CD14-positive monocyte (primary cell): ENCODE data around the gene PATL2. TPM values are rescaled to one million over a fixed set of nuclear protein-coding genes. Genes with fewer than 3 reads are reported as not detected.

Experiments used
- DNase-seq, 3 donors: peaks; one replicate each; pipeline ENCODE4 v3.0.0-alpha.2; 2011 to 2022
- H2AFZ ChIP-seq: 2 replicates; pipeline ENCODE4 v1.6.0; 2012; ENCODE audit warnings: mild to moderate bottlenecking, low read depth, low read length, inconsistent platforms; ENCODE audit not compliant: insufficient read depth, poor library complexity, severe bottlenecking
- H3K27ac ChIP-seq, 2 donors: 1 replicate in 1 of 2; 2 replicates in 1 of 2; pipeline ENCODE4 v1.5.1; 2012 to 2013; ENCODE audit warnings: low read length in 2 of 2, control low read depth in 1 of 2, inconsistent platforms in 1 of 2, low read depth in 1 of 2, mild to moderate bottlenecking in 1 of 2
- H3K27me3 ChIP-seq, 2 donors: one replicate each; pipeline versions ENCODE4 v1.6.0 to v1.6.1; 2011 to 2013; ENCODE audit warnings: low read length in 2 of 2; ENCODE audit not compliant: control insufficient read depth in 2 of 2, insufficient read depth in 2 of 2
- H3K36me3 ChIP-seq, 2 donors: replicated peaks in 1 of 2; 1 replicate in 1 of 2; 2 replicates in 1 of 2; pipeline versions ENCODE4 v1.5.1 to v1.6.1; 2012 to 2013; ENCODE audit warnings: low read length in 2 of 2, control low read depth in 1 of 2, inconsistent platforms in 1 of 2, mild to moderate bottlenecking in 1 of 2; ENCODE audit not compliant: insufficient read depth in 2 of 2, control insufficient read depth in 1 of 2
- H3K4me1 ChIP-seq, 2 donors: 1 replicate in 1 of 2; 2 replicates in 1 of 2; pipeline versions ENCODE4 v1.5.1 to v1.6.1; 2012 to 2013; ENCODE audit warnings: low read length in 2 of 2, control low read depth in 1 of 2, inconsistent platforms in 1 of 2, mild to moderate bottlenecking in 1 of 2, moderate library complexity in 1 of 2; ENCODE audit not compliant: insufficient read depth in 2 of 2, control insufficient read depth in 1 of 2
- H3K4me2 ChIP-seq: replicated peaks from 2 replicates; pipeline ENCODE3; 2012; ENCODE audit warnings: low read length, moderate library complexity, mild to moderate bottlenecking; ENCODE audit not compliant: poor library complexity, severe bottlenecking; ENCODE audit errors: extremely low read depth
- H3K4me3 ChIP-seq, 3 experiments: fragments of 200-600 bp in 1 of 3; sonication (generic) in 1 of 3; replicated peaks in 1 of 3; 1 replicate in 2 of 3; 2 replicates in 1 of 3; pipeline ENCODE4 v1.5.1; 2011 to 2013; ENCODE audit warnings: low read length in 3 of 3, mild to moderate bottlenecking in 3 of 3, control low read depth in 2 of 3, low read depth in 2 of 3, inconsistent platforms in 1 of 3, moderate library complexity in 1 of 3
- H3K79me2 ChIP-seq: 2 replicates; pipeline ENCODE4 v1.6.0; 2012; ENCODE audit warnings: mild to moderate bottlenecking, control low read depth, inconsistent platforms, low read length, moderate library complexity; ENCODE audit not compliant: insufficient read depth
- H3K9ac ChIP-seq: 2 replicates; pipeline ENCODE4 v1.6.0; 2017; ENCODE audit warnings: low read length, mild to moderate bottlenecking; ENCODE audit not compliant: insufficient read depth, poor library complexity, severe bottlenecking
- H3K9me3 ChIP-seq, 2 donors: replicated peaks in 1 of 2; 1 replicate in 1 of 2; 2 replicates in 1 of 2; pipeline versions ENCODE4 v1.5.1 to v1.6.1; 2012 to 2013; ENCODE audit warnings: low read length in 2 of 2, control low read depth in 1 of 2; ENCODE audit not compliant: control insufficient read depth in 1 of 2, insufficient read depth in 1 of 2
- H4K20me1 ChIP-seq: 2 replicates; pipeline ENCODE4 v1.6.0; 2012; ENCODE audit warnings: mild to moderate bottlenecking, low read length, control low read depth, moderate library complexity; ENCODE audit not compliant: insufficient read depth
- H3K27ac Mint-ChIP-seq, 7 donors: one replicate each; pipeline ENCODE4 v1.8.0; 2020; ENCODE audit warnings: mild to moderate bottlenecking in 7 of 7, mixed read lengths in 7 of 7, moderate library complexity in 6 of 7, inconsistent platforms in 2 of 7
- H3K27me3 Mint-ChIP-seq, 3 donors: one replicate each; pipeline ENCODE4 v1.8.0; 2021 to 2022; ENCODE audit warnings: low read depth in 3 of 3, mild to moderate bottlenecking in 3 of 3, mixed read lengths in 3 of 3, moderate library complexity in 3 of 3, inconsistent platforms in 1 of 3
- H3K36me3 Mint-ChIP-seq, 2 donors: one replicate each; pipeline ENCODE4 v1.8.0; 2020; ENCODE audit warnings: mixed read lengths in 2 of 2, inconsistent platforms in 1 of 2, mild to moderate bottlenecking in 1 of 2
- H3K4me1 Mint-ChIP-seq: one replicate; pipeline ENCODE4 v1.8.0; 2020; ENCODE audit warnings: mild to moderate bottlenecking, mixed read lengths
- H3K4me3 Mint-ChIP-seq, 2 donors: one replicate each; pipeline ENCODE4 v1.8.0; 2020; ENCODE audit warnings: mild to moderate bottlenecking in 2 of 2, mixed read lengths in 2 of 2, moderate library complexity in 1 of 2
- H3K9me3 Mint-ChIP-seq, 7 donors: one replicate each; pipeline ENCODE4 v1.8.0; 2020 to 2022; ENCODE audit warnings: mixed read lengths in 7 of 7, mild to moderate bottlenecking in 6 of 7, moderate library complexity in 6 of 7, inconsistent platforms in 2 of 7
- CTCF ChIP-seq: fragments of 200-600 bp; IDR thresholded peaks from one replicate; pipeline ENCODE4 v1.8.0; 2022; ENCODE audit warnings: antibody characterized with exemption, mild to moderate bottlenecking
- WGBS: methylation state at CpG from one replicate; pipeline ENCODE4 v1.1.5; 2013; ENCODE audit warnings: missing lambda C conversion rate; ENCODE audit not compliant: insufficient coverage; 5-methylcytosine and 5-hydroxymethylcytosine counted together
- intact Hi-C, 2 donors: fragments of 100-400 bp; cut with micrococcal nuclease; formaldehyde crosslinking; loops; one replicate each; pipeline versions ENCODE4 v1.15.0 to v1.15.1; 2023
- polyA plus RNA-seq, 3 donors: library from polyadenylated mRNA; depleted of rRNA in 1 of 3; unstranded in 2 of 3; stranded (reverse) in 1 of 3; fragments of 300-500 nt in 2 of 3; fragments of >200 nt in 1 of 3; fragmentation: Illumina TruSeq in 2 of 3; gene quantifications; 1 replicate in 2 of 3; 2 replicates in 1 of 3; pipeline ENCODE4 v1.2.3, GENCODE V29; 2012 to 2021

The PATL2 gene
- polyA plus RNA-seq, 3 donors = 1.8 to 14.4 (median 1.9) TPM

- H3K27ac Mint-ChIP-seq = peak overlapping the region in 3 of 7 donors; percentile 2 to 48 (median 40)
- Histone ChIP-seq H3K4me3 (no peak overlapping the region), H3K4me2 (no peak overlapping the region), H3K9me3 (no peaks in the 10 kb centered on the region), H3K27ac (no peak overlapping the region), H4K20me1 (peaks cover 93% of the 10 kb centered on the region), H3K36me3 (peaks cover 57 to 98% of the 10 kb centered on the region in 2 donors), H3K79me2 (peaks cover 96% of the 10 kb centered on the region), H3K4me1 (no peaks in the 10 kb centered on the region), H3K27me3 (no peaks in the 10 kb centered on the region), H3K9ac (no peak overlapping the region), H2AFZ (no peak overlapping the region)
- H3K9me3 Mint-ChIP-seq = peaks cover 0 to 6% (median 0%) of the 10 kb centered on the region in 7 donors
- H3K27me3 Mint-ChIP-seq = no peaks in the 10 kb centered on the region
- no CpG with 5 or more reads among the region's 4 CpGs for WGBS
- TF ChIP-seq CTCF = no peak
- intact Hi-C loops = no loop called here
- peaks cover 59 to 84% of the 10 kb centered on the region in 2 donors for H3K36me3 Mint-ChIP-seq
- H3K4me1 Mint-ChIP-seq = peaks cover 9% of the 10 kb centered on the region
- H3K4me3 Mint-ChIP-seq = no peak overlapping the region
- DNase-seq = no peak
Observed at GRCh38 chr15:44641651-44642050, 69.5 kb downstream of the PATL2 start.

- Histone ChIP-seq H3K27me3 (no peaks in the 10 kb centered on the region), H3K27ac (no peak overlapping the region), H3K4me2 (no peak overlapping the region), H2AFZ (no peak overlapping the region), H3K4me1 (no peaks in the 10 kb centered on the region), H3K9ac (no peak overlapping the region), H3K9me3 (no peaks in the 10 kb centered on the region), H3K4me3 (no peak overlapping the region), H4K20me1 (peaks cover 84% of the 10 kb centered on the region), H3K79me2 (peaks cover 72% of the 10 kb centered on the region), H3K36me3 (peaks cover 79 to 97% of the 10 kb centered on the region in 2 donors)
- no peak for DNase-seq
- Mint-ChIP-seq H3K9me3 (no peaks in the 10 kb centered on the region), H3K27ac (no peak overlapping the region), H3K27me3 (no peaks in the 10 kb centered on the region), H3K4me1 (peaks cover 2% of the 10 kb centered on the region), H3K4me3 (no peak overlapping the region), H3K36me3 (peaks cover 62 to 90% of the 10 kb centered on the region in 2 donors)
- intact Hi-C loops = no loop called here
- no peak for TF ChIP-seq CTCF
- no CpG with 5 or more reads among the region's 1 CpG for WGBS
Observed at GRCh38 chr15:44636976-44637375, 74.1 kb downstream of the PATL2 start.
